K562 (cell line): ENCODE data around the gene ZNF500. TPM values are rescaled to one million over a fixed set of nuclear protein-coding genes. Genes with fewer than 3 reads are reported as not detected.
A peak's percentile ranks its signal among the peaks of the same experiment; 100 is the strongest.

Experiments used
- ADNP ChIP-seq: fragments of 200-800 bp; sonication (Bioruptor generic); IDR thresholded peaks from 2 replicates; pipeline ENCODE4 v1.6.1; 2016; ENCODE audit warnings: missing genetic modification characterization, missing compliant biosample characterization
- ARID3A ChIP-seq: IDR thresholded peaks from 2 replicates; pipeline ENCODE4 v1.6.1; 2012; ENCODE audit warnings: low read depth, low read length, improper control_type of control experiment, borderline replicate concordance
- E2F6 ChIP-seq, 2 experiments: IDR thresholded peaks; 2 replicates each; pipeline ENCODE4 v1.6.1; 2011; ENCODE audit warnings: borderline replicate concordance in 1 of 2, control low read depth in 1 of 2, low read depth in 1 of 2, low read length in 1 of 2, mild to moderate bottlenecking in 1 of 2, mixed read lengths in 1 of 2, moderate library complexity in 1 of 2; ENCODE audit not compliant: insufficient read depth in 1 of 2, insufficient read length in 1 of 2, poor library complexity in 1 of 2, severe bottlenecking in 1 of 2; ENCODE audit errors: extremely low read depth in 1 of 2
- ELF1 ChIP-seq: fragments of 200-800 bp; sonication (Bioruptor generic); IDR thresholded peaks from 2 replicates; pipeline ENCODE4 v1.6.1; 2016; ENCODE audit warnings: missing genetic modification characterization, missing compliant biosample characterization
- FOXM1 ChIP-seq, 2 experiments: fragments of 450-650 bp in 1 of 2; sonication (generic) in 1 of 2; formaldehyde crosslinking in 1 of 2; IDR thresholded peaks; 2 replicates each; pipeline versions ENCODE4 v1.6.1 to v1.9.0; 2017 to 2022; ENCODE audit warnings: low read depth in 2 of 2, mild to moderate bottlenecking in 2 of 2, missing genetic modification reagents in 1 of 2, moderate library complexity in 1 of 2
- GTF3C2 ChIP-seq: IDR thresholded peaks from 3 replicates; pipeline ENCODE4 v1.6.1; 2011; ENCODE audit warnings: borderline replicate concordance, mild to moderate bottlenecking, moderate library complexity; ENCODE audit not compliant: insufficient read length; ENCODE audit errors: extremely low read depth
- HIVEP1 ChIP-seq: fragments of 250-450 bp; sonication (Bioruptor Pico); IDR thresholded peaks from 2 replicates; pipeline ENCODE4 v1.4.0; 2020; ENCODE audit warnings: mild to moderate bottlenecking
- HSF4 ChIP-seq: fragments of 250-450 bp; sonication (Bioruptor Pico); IDR thresholded peaks from 2 replicates; pipeline ENCODE4 v2.1.2; 2022; ENCODE audit warnings: mild to moderate bottlenecking, moderate library complexity, borderline replicate concordance
- ILF3 ChIP-seq: fragments of 450-650 bp; IDR thresholded peaks from 2 replicates; pipeline ENCODE4 v1.6.1; 2018; ENCODE audit warnings: antibody characterized with exemption, mild to moderate bottlenecking, moderate library complexity, borderline replicate concordance
- KLF10 ChIP-seq: fragments of 250-450 bp; sonication (Bioruptor Pico); IDR thresholded peaks from 2 replicates; pipeline ENCODE4 v1.6.1; 2021; ENCODE audit warnings: matching md5 sums
- KLF6 ChIP-seq: fragments of 250-450 bp; sonication (Bioruptor Pico); IDR thresholded peaks from 2 replicates; pipeline ENCODE4 v1.4.0; 2020; ENCODE audit warnings: mild to moderate bottlenecking, moderate library complexity, borderline replicate concordance
- NFATC3 ChIP-seq: fragments of 450-650 bp; IDR thresholded peaks from 2 replicates; pipeline ENCODE4 v1.6.1; 2017; ENCODE audit warnings: mild to moderate bottlenecking
- NR2F6 ChIP-seq: fragments of 450-650 bp; formaldehyde crosslinking; IDR thresholded peaks from 2 replicates; pipeline ENCODE4 v1.4.0; 2020; ENCODE audit warnings: mild to moderate bottlenecking
- PHF8 ChIP-seq: fragments of 200-600 bp; sonication (generic); IDR thresholded peaks from 2 replicates; pipeline ENCODE4 v1.6.1; 2012; ENCODE audit warnings: mixed run types, mild to moderate bottlenecking, inconsistent platforms, low read length, moderate library complexity, borderline replicate concordance
- POLR2A ChIP-seq: fragments of 450-650 bp; conservative IDR thresholded peaks from 2 replicates; pipeline ENCODE4 v1.6.1; 2016
- RAD51 ChIP-seq: fragments of 450-650 bp; IDR thresholded peaks from 2 replicates; pipeline ENCODE4 v1.7.1; 2016; ENCODE audit warnings: low read depth, mild to moderate bottlenecking, borderline replicate concordance
- SMAD2 ChIP-seq: fragments of 150-350 bp; IDR thresholded peaks from 2 replicates; pipeline ENCODE4 v1.6.1; 2014; ENCODE audit warnings: low read depth, mild to moderate bottlenecking, low read length
- TGIF2 ChIP-seq: sonication (generic); formaldehyde crosslinking; IDR thresholded peaks from 2 replicates; pipeline ENCODE4 v1.8.1; 2022; ENCODE audit warnings: mild to moderate bottlenecking, missing genetic modification reagents, moderate library complexity
- TRIM25 ChIP-seq: fragments of 450-650 bp; IDR thresholded peaks from 2 replicates; pipeline ENCODE4 v1.7.0; 2016; ENCODE audit warnings: borderline replicate concordance
- polyA plus RNA-seq, 8 experiments: library from polyadenylated mRNA; depleted of rRNA in 4 of 8; stranded (reverse) in 5 of 8; unstranded in 3 of 8; fragments of >200 nt; fragmentation: Nextera tagmentation in 2 of 8; fragmentation: Illumina TruSeq in 1 of 8; extraction: Ambion mirVana in 2 of 8; extraction: Trizol in 1 of 8; gene quantifications; 2 replicates each; pipeline versions ENCODE4 v1.2.1 to v1.2.3, GENCODE V29; 2011 to 2014; ENCODE audit warnings: inconsistent platforms in 1 of 8, missing spikeins in 1 of 8
- total RNA-seq, 7 experiments: library from RNA; depleted of rRNA in 6 of 7; stranded (reverse); fragments of >200 nt in 6 of 7; fragmentation: Illumina TruSeq in 2 of 7; extraction: Trizol in 2 of 7; gene quantifications; 2 replicates each; pipeline versions ENCODE4 v1.2.1 to v1.2.3, GENCODE V29; 2011 to 2021; ENCODE audit warnings: low replicate concordance in 1 of 7

Gene ZNF500
- total and polyA plus RNA-seq, 9 of the 15 experiments (the other 6 are each of a cell fraction or from before 2014, with no cell fraction given): 0.80 to 20.8 (median 5.3) TPM

- TF ChIP-seq E2F6 (IDR thresholded peaks at IDR 0.05; ENCODE audit: borderline replicate concordance in 1 of 2, extremely low read depth in 1 of 2, insufficient read depth in 1 of 2, insufficient read length in 1 of 2, low read depth in 1 of 2, low read length in 1 of 2, poor library complexity in 1 of 2, severe bottlenecking in 1 of 2): peak in 1 of 2 experiments; percentile 62
- TF ChIP-seq SMAD2: no peak
- TF ChIP-seq TGIF2: no peak
- no peak for TF ChIP-seq HSF4 (CRISPR knock-in tag)
- TF ChIP-seq HIVEP1 (CRISPR knock-in tag): no peak
- TF ChIP-seq PHF8: peak; percentile 37; the same call in 1 of the 2 replicates
- TF ChIP-seq NR2F6 (CRISPR knock-in tag): no peak
- TF ChIP-seq RAD51: no peak
- peak; percentile 62 for TF ChIP-seq POLR2A
- TF ChIP-seq GTF3C2: no peak
- TF ChIP-seq FOXM1 (IDR thresholded peaks at IDR 0.05; ENCODE audit: low read depth): no peak
- 0 out of 2 replicates have a peak, but pooled peaks have one; percentile 37 for TF ChIP-seq FOXM1 (CRISPR knock-in tag; IDR thresholded peaks at IDR 0.05; ENCODE audit: low read depth)
- TF ChIP-seq KLF10: no peak
- no peak for TF ChIP-seq TRIM25
- no peak for TF ChIP-seq ILF3
- TF ChIP-seq ARID3A: no peak
- peak; percentile 29; the same call in 1 of the 2 replicates for TF ChIP-seq ELF1 (tag)
- no peak for TF ChIP-seq ADNP (tag)
- TF ChIP-seq KLF6 (CRISPR knock-in tag): no peak
- no peak for TF ChIP-seq NFATC3
These were observed 35.8 kb upstream of the ZNF500 start (continued) for GRCh38 chr16:4802659-4803287.
